Measurements from ENCODE around the gene SLC6A9.

DNA sequence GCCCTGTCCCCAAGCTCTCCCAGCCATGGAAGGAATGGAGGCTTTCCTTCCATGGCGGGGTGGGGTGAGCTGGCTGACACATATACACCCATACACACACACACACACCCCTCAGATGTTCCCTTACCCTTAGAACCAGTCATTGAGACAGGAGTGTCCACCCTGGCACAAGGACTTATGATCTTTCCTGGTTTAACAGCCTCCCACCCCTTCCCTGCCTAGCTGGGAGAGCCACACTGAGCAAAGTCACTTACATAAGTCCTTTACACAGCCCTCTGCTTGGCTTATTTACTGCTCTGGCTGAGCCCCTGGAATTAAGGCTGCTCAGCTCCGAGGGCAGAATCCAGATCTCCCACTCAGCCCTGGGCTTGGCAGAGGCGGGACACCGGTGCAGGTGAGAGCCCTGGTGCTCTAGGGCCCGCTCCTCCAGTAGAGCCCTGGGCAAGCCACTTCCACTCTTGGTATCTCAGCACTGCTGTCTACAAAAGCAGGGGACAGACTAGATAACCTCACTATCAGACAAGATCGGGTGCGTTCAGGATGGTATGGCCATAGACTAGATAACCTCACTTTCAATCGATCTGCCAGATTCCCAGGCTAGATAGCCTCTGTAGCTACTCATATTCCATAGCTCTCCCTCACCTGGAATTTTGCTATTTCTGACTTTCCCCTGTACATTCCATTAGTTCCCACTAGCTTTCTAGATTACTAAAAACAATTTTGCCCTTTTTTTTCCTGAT, 16.7 kb downstream of the SLC6A9 start:
- TF ChIP-seq, protein P1, sequence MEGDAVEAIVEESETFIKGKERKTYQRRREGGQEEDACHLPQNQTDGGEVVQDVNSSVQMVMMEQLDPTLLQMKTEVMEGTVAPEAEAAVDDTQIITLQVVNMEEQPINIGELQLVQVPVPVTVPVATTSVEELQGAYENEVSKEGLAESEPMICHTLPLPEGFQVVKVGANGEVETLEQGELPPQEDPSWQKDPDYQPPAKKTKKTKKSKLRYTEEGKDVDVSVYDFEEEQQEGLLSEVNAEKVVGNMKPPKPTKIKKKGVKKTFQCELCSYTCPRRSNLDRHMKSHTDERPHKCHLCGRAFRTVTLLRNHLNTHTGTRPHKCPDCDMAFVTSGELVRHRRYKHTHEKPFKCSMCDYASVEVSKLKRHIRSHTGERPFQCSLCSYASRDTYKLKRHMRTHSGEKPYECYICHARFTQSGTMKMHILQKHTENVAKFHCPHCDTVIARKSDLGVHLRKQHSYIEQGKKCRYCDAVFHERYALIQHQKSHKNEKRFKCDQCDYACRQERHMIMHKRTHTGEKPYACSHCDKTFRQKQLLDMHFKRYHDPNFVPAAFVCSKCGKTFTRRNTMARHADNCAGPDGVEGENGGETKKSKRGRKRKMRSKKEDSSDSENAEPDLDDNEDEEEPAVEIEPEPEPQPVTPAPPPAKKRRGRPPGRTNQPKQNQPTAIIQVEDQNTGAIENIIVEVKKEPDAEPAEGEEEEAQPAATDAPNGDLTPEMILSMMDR (IDR thresholded peaks at IDR 0.05): no peak
- no peak for TF ChIP-seq POLR2AphosphoS5 (IDR thresholded peaks at IDR 0.05)

Data from prostate gland (tissue), 2 donors.